ENCODE results near the gene TMEM182. TPM values are rescaled to one million over a fixed set of nuclear protein-coding genes. Genes with fewer than 3 reads are reported as not detected.

Gene TMEM182
- total and polyA plus RNA-seq, 9 of the 15 experiments (the other 6 are each of a cell fraction or from before 2014, with no cell fraction given) = 5.2 to 11.4 (median 7.5) TPM

- TF ChIP-seq CTCF (IDR thresholded peaks at IDR 0.05 in 2 of 3, conservative IDR thresholded peaks at IDR 0.05 in 1 of 3; ENCODE audit: insufficient read depth in 2 of 3, low read depth in 1 of 3, low read length in 3 of 3) (peak; percentile 76 to 83 (median 82)), KLF16 (IDR thresholded peaks at IDR 0.05) (0 out of 2 replicates have a peak, but pooled peaks have one; percentile 15), ZC3H11A (IDR thresholded peaks at IDR 0.05; ENCODE audit: low read depth, low read length) (no peak), MITF (IDR thresholded peaks at IDR 0.05) (0 out of 2 replicates have a peak, but pooled peaks have one; percentile 58)
These were observed 44.5 kb downstream of the TMEM182 start (continued) for GRCh38 chr2:102806250-102806837.

DNA sequence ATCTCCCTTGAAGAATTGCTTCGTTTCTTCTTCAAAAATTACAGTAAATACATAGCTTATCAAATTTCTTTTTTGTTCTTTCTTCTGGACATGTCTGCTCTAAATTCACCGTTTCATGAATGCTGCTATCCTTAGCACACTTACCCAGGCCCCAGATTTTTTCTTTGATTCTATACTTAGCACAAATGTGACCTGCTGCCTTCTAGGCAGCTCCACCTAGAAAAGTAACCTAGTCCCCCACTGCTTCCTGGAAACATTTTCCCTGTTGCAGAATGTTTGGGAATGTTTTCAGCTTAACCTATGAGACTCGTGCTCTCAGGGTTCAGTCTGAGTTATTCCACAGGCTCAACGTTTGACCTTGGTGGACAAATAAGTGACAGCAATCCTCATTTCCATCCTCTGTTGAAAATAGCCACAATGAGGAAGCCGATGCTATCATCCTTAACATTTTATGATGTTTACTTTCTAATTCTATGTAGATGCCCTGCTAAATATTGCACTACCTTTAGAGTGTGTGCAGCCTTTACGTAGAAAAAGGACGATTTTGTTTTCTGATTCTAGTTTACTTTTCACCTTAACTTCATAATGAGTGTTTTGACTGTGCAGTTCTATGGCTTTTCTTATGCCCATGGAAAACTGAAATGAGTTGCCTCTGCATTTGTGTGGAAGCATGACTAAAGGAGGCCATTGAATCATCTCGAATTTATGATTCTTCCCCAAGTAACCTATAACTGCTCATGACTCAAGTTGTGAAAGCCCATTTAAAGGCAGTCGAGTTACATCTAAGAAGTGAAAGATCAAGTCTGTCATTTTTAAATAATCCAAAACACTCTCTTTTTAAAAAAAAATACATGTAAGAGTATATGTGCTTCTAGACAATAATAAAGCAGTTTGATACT, 47.7 kb downstream of the TMEM182 start:
- no peak for ATAC-seq
- in situ Hi-C loops (cut with MboI) = loop anchor here (10.0 kb wide), 1 partner anchor 1845 kb away; no protein-coding TSS in a partner anchor
- intact Hi-C loops (cut with micrococcal nuclease) = loop anchor here (10.0 kb wide), 2 partner anchors 195 to 335 kb away; partner anchors contain the start of genes SLC9A2 and SLC9A4
- TF ChIP-seq, protein P1, sequence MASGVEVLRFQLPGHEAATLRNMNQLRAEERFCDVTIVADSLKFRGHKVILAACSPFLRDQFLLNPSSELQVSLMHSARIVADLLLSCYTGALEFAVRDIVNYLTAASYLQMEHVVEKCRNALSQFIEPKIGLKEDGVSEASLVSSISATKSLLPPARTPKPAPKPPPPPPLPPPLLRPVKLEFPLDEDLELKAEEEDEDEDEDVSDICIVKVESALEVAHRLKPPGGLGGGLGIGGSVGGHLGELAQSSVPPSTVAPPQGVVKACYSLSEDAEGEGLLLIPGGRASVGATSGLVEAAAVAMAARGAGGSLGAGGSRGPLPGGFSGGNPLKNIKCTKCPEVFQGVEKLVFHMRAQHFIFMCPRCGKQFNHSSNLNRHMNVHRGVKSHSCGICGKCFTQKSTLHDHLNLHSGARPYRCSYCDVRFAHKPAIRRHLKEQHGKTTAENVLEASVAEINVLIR (CRISPR knock-in tag; IDR thresholded peaks at IDR 0.05) = no peak
- TF ChIP-seq KAT2B (IDR thresholded peaks at IDR 0.05; ENCODE audit: low read depth, low read length) (no peak), RREB1 (CRISPR knock-in tag; IDR thresholded peaks at IDR 0.05) (no peak)

More for the DNA sequence above, 47.7 kb downstream of the TMEM182 start:
- ChIA-PET CTCF (ENCODE audit: low intra/inter-chr PET ratio) (no interaction called here), POLR2A (no interaction called here)
- no peaks in the 10 kb centered on the region for H3K36me3 ChIP-seq (ENCODE audit: control insufficient read depth, insufficient read depth, low read length)
- DNase-seq (ENCODE audit: extremely low read depth in 1 of 4, low spot score in 3 of 4) = no peak
- FAIRE-seq = no peak
- BruUV-seq (replicated peaks) = no TSS peak
- no peak overlapping the region for H3K4me2 ChIP-seq (ENCODE audit: insufficient read depth, low read length)
- no peaks in the 10 kb centered on the region for H3K9me3 ChIP-seq (replicated peaks; ENCODE audit: control insufficient read depth, insufficient read depth, low read depth, low read length)
- H2AFZ ChIP-seq (ENCODE audit: low read depth, low read length) = no peak overlapping the region
- no peaks in the 10 kb centered on the region for H3K9me1 ChIP-seq (ENCODE audit: control insufficient read depth, insufficient read depth, low read length)
- no peaks in the 10 kb centered on the region for H4K20me1 ChIP-seq (replicated peaks; ENCODE audit: control insufficient read depth, insufficient read depth, low read length)
- WGBS (ENCODE audit: insufficient coverage, low coverage, missing lambda C conversion rate) = 14% methylated on average over 9 of the region's 9 CpGs
- H3K9ac ChIP-seq (ENCODE audit: insufficient read depth in 1 of 2, low read depth in 2 of 2, low read length in 2 of 2) = no peak overlapping the region
- H3K4me3 ChIP-seq = no peak overlapping the region
- H3K4me1 ChIP-seq (replicated peaks in 1 of 2; ENCODE audit: control insufficient read depth in 2 of 2, insufficient read depth in 2 of 2, low read length in 2 of 2) = no peaks in the 10 kb centered on the region
- no peaks in the 10 kb centered on the region for H3K79me2 ChIP-seq (ENCODE audit: control insufficient read depth, insufficient read depth, low read length)
- H3K27me3 ChIP-seq (ENCODE audit: control insufficient read depth in 2 of 2, insufficient read depth in 2 of 2, low read length in 2 of 2) = no peaks in the 10 kb centered on the region
- no peak overlapping the region for H3K27ac ChIP-seq (ENCODE audit: extremely low read depth, low read depth, low read length)

Measured in K562 (cell line).